Activated CD8-positive, alpha-beta T cell treated with anti-CD3 and anti-CD28 coated beads for 36 hours (primary cell): ENCODE results near the gene LAMA1. TPM values are rescaled to one million over a fixed set of nuclear protein-coding genes. Genes with fewer than 3 reads are reported as not detected.

Experiments
- ATAC-seq: fragments of 200-7000 bp; cut with Tn5 transposase; one replicate; pipeline ENCODE4 v1.10.0; 2021; ENCODE audit warnings: mild to moderate bottlenecking, moderate library complexity
- CTCF ChIA-PET: fragments of 350-600 bp; sonication (Branson Sonifier 250); formaldehyde crosslinking; loops from one replicate; lab custom pipeline; 2021; ENCODE audit warnings: antibody characterized with exemption; lab: Charles Lee
- POLR2A ChIA-PET: fragments of 350-600 bp; sonication (Branson Sonifier 250); formaldehyde crosslinking; loops from one replicate; lab custom pipeline; 2021; ENCODE audit warnings: antibody characterized with exemption; lab: Charles Lee
- DNase-seq: peaks from one replicate; pipeline ENCODE4 v3.0.0-alpha.2; 2020
- H3K27ac Mint-ChIP-seq: one replicate; pipeline ENCODE4 v1.8.0; 2021; ENCODE audit warnings: mild to moderate bottlenecking, mixed read lengths
- H3K27me3 Mint-ChIP-seq: one replicate; pipeline ENCODE4 v1.8.0; 2021; ENCODE audit warnings: mixed read lengths
- H3K36me3 Mint-ChIP-seq: one replicate; pipeline ENCODE4 v1.8.0; 2021; ENCODE audit warnings: low read depth, mixed read lengths
- H3K4me1 Mint-ChIP-seq: one replicate; pipeline ENCODE4 v1.8.0; 2021; ENCODE audit warnings: low read depth, mixed read lengths
- H3K4me3 Mint-ChIP-seq: one replicate; pipeline ENCODE4 v1.8.0; 2021; ENCODE audit warnings: mild to moderate bottlenecking, moderate library complexity, mixed read lengths
- H3K9me3 Mint-ChIP-seq: one replicate; pipeline ENCODE4 v1.8.0; 2021; ENCODE audit warnings: mixed read lengths
- CTCF ChIP-seq: fragments of 200-600 bp; IDR thresholded peaks from one replicate; pipeline ENCODE4 v1.8.0; 2022; ENCODE audit warnings: antibody characterized with exemption, mild to moderate bottlenecking
- intact Hi-C: fragments of 100-400 bp; cut with micrococcal nuclease; formaldehyde crosslinking; loops from one replicate; pipeline ENCODE4 v1.10.0; 2022
- total RNA-seq, 2 experiments: library from RNA; stranded (reverse); gene quantifications; one replicate each; pipeline ENCODE4 v1.2.3, GENCODE V29; 2021

Gene LAMA1
- total RNA-seq, 2 experiments from 2014 or later = not detected

GRCh38 chr18:6891788-6892187 is 225.8 kb downstream of the LAMA1 start:
- TF ChIP-seq CTCF = no peak
- intact Hi-C loops = no loop called here
- no peak for DNase-seq
- no peak for ATAC-seq
- Mint-ChIP-seq H3K27ac (no peak overlapping the region), H3K4me3 (no peak overlapping the region), H3K36me3 (no peaks in the 10 kb centered on the region), H3K9me3 (no peaks in the 10 kb centered on the region), H3K4me1 (no peaks in the 10 kb centered on the region), H3K27me3 (no peaks in the 10 kb centered on the region)
- POLR2A ChIA-PET = no interaction called here
- CTCF ChIA-PET = interaction anchor here (0.6 kb wide), 1 partner anchor 1389 kb away, joined by 3 read pairs; no protein-coding TSS in a partner anchor

Other genes starting within 250 kb of the LAMA1 start
- not detected for gene LRRC30, start 113.3 kb upstream of the LAMA1 start, total RNA-seq